HepG2 (cell line): ENCODE measurements around the gene DNLZ. TPM values are rescaled to one million over a fixed set of nuclear protein-coding genes. Genes with fewer than 3 reads are reported as not detected.

ENCODE experiments used
- ATAC-seq: fragments of 200-7000 bp; cut with Tn5 transposase; 3 replicates; pipeline ENCODE4 v1.9.1; 2020; ENCODE audit warnings: mild to moderate bottlenecking, moderate library complexity
- BruUV-seq: library from RNA; stranded (reverse); fragments of 400-500 nt; replicated peaks from 2 replicates; lab custom pipeline; 2021; lab: Mats Ljungman, UMichigan
- CTCF ChIA-PET: fragments of 300-600 bp; formaldehyde crosslinking; extraction: SDS; loops from one replicate; lab custom pipeline; 2021; ENCODE audit warnings: low total read pairs, inconsistent platforms, low intra/inter-chr PET ratio; lab: Yijun Ruan, JAX
- POLR2A ChIA-PET: fragments of 350-600 bp; sonication (Branson Sonifier 250); formaldehyde crosslinking; loops from one replicate; lab custom pipeline; 2020; ENCODE audit warnings: antibody characterized with exemption, inconsistent platforms; lab: Yijun Ruan, JAX
- DNase-seq: peaks from one replicate; pipeline ENCODE4 v3.0.0-alpha.2; 2015; ENCODE audit warnings: low spot score
- FAIRE-seq: peaks from 3 replicates; lab custom pipeline; 2011; peaks lifted over from hg19 to GRCh38; lab: Jason Lieb, UNC
- H2AFZ ChIP-seq: one replicate; pipeline ENCODE4 v1.6.1; 2011; ENCODE audit warnings: low read length, inconsistent platforms
- H3K27ac ChIP-seq: fragments of 300-600 bp; 3 replicates; pipeline ENCODE4 v1.8.0; 2011; ENCODE audit warnings: mixed run types, mild to moderate bottlenecking, mixed read lengths, low read length, inconsistent platforms; ENCODE audit not compliant: insufficient read depth; ENCODE audit errors: extremely low read length
- H3K27me3 ChIP-seq, 2 experiments: fragments of 200-600 bp in 1 of 2; 2 replicates in 1 of 2; 3 replicates in 1 of 2; pipeline versions ENCODE4 v1.6.0 to v1.8.0; 2011; ENCODE audit warnings: low read length in 2 of 2, mild to moderate bottlenecking in 2 of 2, moderate library complexity in 2 of 2, inconsistent platforms in 1 of 2; ENCODE audit not compliant: insufficient read depth in 2 of 2, control insufficient read depth in 1 of 2
- H3K36me3 ChIP-seq, 2 experiments: fragments of 200-600 bp in 1 of 2; replicated peaks in 1 of 2; 2 replicates in 1 of 2; 3 replicates in 1 of 2; pipeline versions ENCODE4 v1.5.1 to v1.8.0; 2011; ENCODE audit warnings: low read length in 2 of 2, inconsistent platforms in 1 of 2; ENCODE audit not compliant: insufficient read depth in 2 of 2, control insufficient read depth in 1 of 2
- H3K4me1 ChIP-seq: 2 replicates; pipeline ENCODE4 v1.5.1; 2012; ENCODE audit warnings: low read length, inconsistent platforms; ENCODE audit not compliant: insufficient read depth
- H3K4me2 ChIP-seq: 2 replicates; pipeline ENCODE4 v1.6.0; 2011; ENCODE audit warnings: low read depth, low read length, inconsistent platforms
- H3K4me3 ChIP-seq, 3 experiments: fragments of 200-600 bp in 1 of 3; sonication (generic), shearing (Covaris generic) in 1 of 3; replicated peaks in 1 of 3; 2 replicates each; pipeline ENCODE4 v1.5.1; 2011 to 2016; ENCODE audit warnings: low read length in 3 of 3, inconsistent platforms in 2 of 3, low read depth in 2 of 3, mild to moderate bottlenecking in 2 of 3, control low read depth in 1 of 3, mixed read lengths in 1 of 3; ENCODE audit not compliant: insufficient read depth in 1 of 3
- H3K79me2 ChIP-seq: one replicate; pipeline ENCODE4 v1.6.1; 2011; ENCODE audit warnings: low read length, inconsistent platforms; ENCODE audit not compliant: insufficient read depth
- H3K9ac ChIP-seq: 2 replicates; pipeline ENCODE4 v1.6.0; 2011; ENCODE audit warnings: mild to moderate bottlenecking, low read depth, low read length, inconsistent platforms; ENCODE audit not compliant: insufficient read depth
- H3K9me3 ChIP-seq: 2 replicates; pipeline ENCODE4 v1.5.1; 2012; ENCODE audit warnings: mild to moderate bottlenecking, low read length
- H4K20me1 ChIP-seq: 2 replicates; pipeline ENCODE4 v1.6.0; 2011; ENCODE audit warnings: inconsistent platforms, mild to moderate bottlenecking, low read length, moderate library complexity; ENCODE audit not compliant: insufficient read depth
- MXD3 ChIP-seq: IDR thresholded peaks from 2 replicates; pipeline ENCODE4 v1.6.1; 2016; ENCODE audit warnings: mild to moderate bottlenecking, missing biosample characterization, missing genetic modification reagents
- TFAP4 ChIP-seq: sonication (generic); IDR thresholded peaks from 2 replicates; pipeline ENCODE4 v1.6.1; 2016; ENCODE audit warnings: low read depth, borderline replicate concordance
- ZNF12 ChIP-seq: sonication (generic); formaldehyde crosslinking; IDR thresholded peaks from 2 replicates; pipeline ENCODE4 v1.5.0; 2020; ENCODE audit warnings: missing genetic modification reagents
- ZNF207 ChIP-seq: fragments of 450-650 bp; IDR thresholded peaks from 2 replicates; pipeline ENCODE4 v1.6.1; 2016; ENCODE audit warnings: antibody characterized with exemption, borderline replicate concordance
- ZNF253 ChIP-seq: sonication (generic); formaldehyde crosslinking; IDR thresholded peaks from 2 replicates; pipeline ENCODE4 v1.8.0; 2022; ENCODE audit warnings: mild to moderate bottlenecking, missing genetic modification reagents, borderline replicate concordance
- WGBS: methylation state at CpG from one replicate; pipeline ENCODE4 v1.1.6; 2017; ENCODE audit warnings: low lambda C conversion rate; 5-methylcytosine and 5-hydroxymethylcytosine counted together
- in situ Hi-C: cut with HindIII; loops from 2 replicates; pipeline ENCODE4 v1.10.0; 2017; ENCODE audit warnings: low pct_unique_long_range_greater_than_20kb; ENCODE audit not compliant: extremely low pct_ligation_motif_present
- intact Hi-C: fragments of 100-400 bp; cut with micrococcal nuclease; formaldehyde crosslinking; loops from one replicate; pipeline ENCODE4 v1.10.0; 2022; ENCODE audit not compliant: unreplicated experiment
- polyA plus RNA-seq, 8 experiments: library from polyadenylated mRNA; depleted of rRNA in 3 of 8; stranded (reverse) in 7 of 8; unstranded in 1 of 8; fragments of >200 nt; fragmentation: Illumina TruSeq in 4 of 8; extraction: Trizol in 4 of 8; gene quantifications; 2 replicates each; pipeline versions ENCODE4 v1.2.1 to v1.2.3, GENCODE V29; 2011 to 2016; ENCODE audit warnings: low read depth in 4 of 8, missing spikeins in 1 of 8, mixed read lengths in 1 of 8; ENCODE audit not compliant: insufficient read depth in 1 of 8
- total RNA-seq, 5 experiments: library from RNA; depleted of rRNA; stranded (reverse); fragments of >200 nt; fragmentation: Illumina TruSeq; extraction: Trizol; gene quantifications; 2 replicates each; pipeline ENCODE4 v1.2.3, GENCODE V29; 2016; ENCODE audit warnings: low read depth in 1 of 5
- TF ChIP-seq, protein P1 (sequence below): sonication (generic); formaldehyde crosslinking; IDR thresholded peaks from 2 replicates; pipeline ENCODE4 v1.5.0; 2020; ENCODE audit warnings: missing genetic modification reagents

DNLZ gene
- total and polyA plus RNA-seq, 2 of the 13 experiments (the other 11 are each of a cell fraction or from before 2014, with no cell fraction given), result 3.4 to 8.0 TPM

- H3K36me3 ChIP-seq, result peaks cover 18 to 28% of the 10 kb centered on the region in 2 experiments; a peak in 3 of 5 replicates
- H3K4me2 ChIP-seq, result no peak overlapping the region
- no peaks in the 10 kb centered on the region for H3K79me2 ChIP-seq
- no peaks in the 10 kb centered on the region for H3K27me3 ChIP-seq
- ChIA-PET POLR2A (no interaction called here), CTCF (no interaction called here)
- H3K9me3 ChIP-seq, result no peaks in the 10 kb centered on the region
- H3K4me3 ChIP-seq, result no peak overlapping the region
- WGBS, result 95% methylated on average over 12 of the region's 18 CpGs
- in situ Hi-C loops, result no loop called here
- no peak for TF ChIP-seq ZNF12 (CRISPR knock-in tag)
- TF ChIP-seq, protein P1, sequence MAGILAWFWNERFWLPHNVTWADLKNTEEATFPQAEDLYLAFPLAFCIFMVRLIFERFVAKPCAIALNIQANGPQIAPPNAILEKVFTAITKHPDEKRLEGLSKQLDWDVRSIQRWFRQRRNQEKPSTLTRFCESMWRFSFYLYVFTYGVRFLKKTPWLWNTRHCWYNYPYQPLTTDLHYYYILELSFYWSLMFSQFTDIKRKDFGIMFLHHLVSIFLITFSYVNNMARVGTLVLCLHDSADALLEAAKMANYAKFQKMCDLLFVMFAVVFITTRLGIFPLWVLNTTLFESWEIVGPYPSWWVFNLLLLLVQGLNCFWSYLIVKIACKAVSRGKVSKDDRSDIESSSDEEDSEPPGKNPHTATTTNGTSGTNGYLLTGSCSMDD (CRISPR knock-in tag), result no peak
- no peak for TF ChIP-seq ZNF253
- TF ChIP-seq ZNF207, result no peak
- TF ChIP-seq TFAP4, result no peak
- no peak for TF ChIP-seq MXD3 (CRISPR knock-in tag)
- intact Hi-C loops, result no loop called here
- no TSS peak for BruUV-seq
- no peak for FAIRE-seq
- ATAC-seq, result no peak
- no peak overlapping the region for H3K27ac ChIP-seq
- H4K20me1 ChIP-seq, result no peaks in the 10 kb centered on the region
- DNase-seq, result no peak
- H3K9ac ChIP-seq, result no peak overlapping the region
- no peak overlapping the region for H2AFZ ChIP-seq
- peaks cover 10% of the 10 kb centered on the region for H3K4me1 ChIP-seq
Measured at GRCh38 chr9:136379003-136379287, 15.4 kb upstream of the DNLZ start.
